OCI-LY3 (cell line): ENCODE data around the gene SMAD3.

Experiments used
- EZH2phosphoT487 ChIP-seq: fragments of 200-600 bp; shearing (Covaris generic); IDR thresholded peaks from 2 replicates; pipeline ENCODE4 v1.6.1; 2018; ENCODE audit warnings: antibody characterized with exemption, mixed run types, low read depth
- TF ChIP-seq, protein P1 (sequence below): fragments of 200-600, 300-600 bp; sonication (generic); IDR thresholded peaks from 2 replicates; pipeline ENCODE4 v1.5.1; 2014; ENCODE audit warnings: antibody characterized with exemption, low read length, low read depth

DNA sequence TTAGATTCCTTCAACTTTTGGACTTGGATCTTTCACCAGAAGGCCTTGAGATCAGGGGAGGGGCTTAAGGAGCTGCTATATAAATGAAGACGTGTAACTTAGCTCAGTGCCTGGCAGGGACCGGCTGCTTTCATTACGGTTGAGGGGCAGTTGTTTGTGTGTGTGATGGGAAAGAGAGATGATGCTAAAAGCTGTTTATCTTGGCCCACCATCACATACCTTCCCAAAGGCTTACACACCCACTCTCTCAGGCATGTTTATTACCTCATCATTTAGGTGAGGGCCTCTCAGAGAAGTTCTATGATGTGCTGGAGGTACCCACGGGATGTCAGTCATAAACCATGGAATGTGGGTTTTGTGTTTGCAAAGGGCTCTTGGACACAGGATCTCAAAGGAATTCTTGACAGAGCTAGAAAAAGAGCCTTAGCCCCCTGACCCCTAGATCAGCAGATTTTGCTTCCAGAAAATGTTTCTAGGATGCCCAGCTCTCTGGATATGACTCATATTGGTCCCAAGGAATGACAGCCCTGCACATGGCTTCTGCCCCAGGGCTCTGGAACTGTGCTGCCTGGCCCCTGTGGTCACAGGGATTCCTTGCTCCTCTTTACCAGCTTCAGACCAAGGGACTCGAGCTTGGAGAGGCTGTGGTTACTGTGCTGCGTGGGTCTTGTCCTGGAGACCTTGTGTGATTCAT, 15.9 kb upstream of the SMAD3 start:
- TF ChIP-seq, protein P1, sequence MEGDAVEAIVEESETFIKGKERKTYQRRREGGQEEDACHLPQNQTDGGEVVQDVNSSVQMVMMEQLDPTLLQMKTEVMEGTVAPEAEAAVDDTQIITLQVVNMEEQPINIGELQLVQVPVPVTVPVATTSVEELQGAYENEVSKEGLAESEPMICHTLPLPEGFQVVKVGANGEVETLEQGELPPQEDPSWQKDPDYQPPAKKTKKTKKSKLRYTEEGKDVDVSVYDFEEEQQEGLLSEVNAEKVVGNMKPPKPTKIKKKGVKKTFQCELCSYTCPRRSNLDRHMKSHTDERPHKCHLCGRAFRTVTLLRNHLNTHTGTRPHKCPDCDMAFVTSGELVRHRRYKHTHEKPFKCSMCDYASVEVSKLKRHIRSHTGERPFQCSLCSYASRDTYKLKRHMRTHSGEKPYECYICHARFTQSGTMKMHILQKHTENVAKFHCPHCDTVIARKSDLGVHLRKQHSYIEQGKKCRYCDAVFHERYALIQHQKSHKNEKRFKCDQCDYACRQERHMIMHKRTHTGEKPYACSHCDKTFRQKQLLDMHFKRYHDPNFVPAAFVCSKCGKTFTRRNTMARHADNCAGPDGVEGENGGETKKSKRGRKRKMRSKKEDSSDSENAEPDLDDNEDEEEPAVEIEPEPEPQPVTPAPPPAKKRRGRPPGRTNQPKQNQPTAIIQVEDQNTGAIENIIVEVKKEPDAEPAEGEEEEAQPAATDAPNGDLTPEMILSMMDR = no peak
- TF ChIP-seq EZH2phosphoT487 = no peak
